NCI-H1105 (cell line): ENCODE results near the gene CATSPERD.
A peak's percentile ranks its signal among the peaks of the same experiment; 100 is the strongest.
"Not testable (repeated sequence)": the region's sequence is repeated elsewhere in the genome, so short reads cannot be mapped to it uniquely, and the experiment has no call there.

Experiments
- DNase-seq: peaks from one replicate; lab custom pipeline; 2025; lab: John Stamatoyannopoulos, UW

The CATSPERD gene

DNA sequence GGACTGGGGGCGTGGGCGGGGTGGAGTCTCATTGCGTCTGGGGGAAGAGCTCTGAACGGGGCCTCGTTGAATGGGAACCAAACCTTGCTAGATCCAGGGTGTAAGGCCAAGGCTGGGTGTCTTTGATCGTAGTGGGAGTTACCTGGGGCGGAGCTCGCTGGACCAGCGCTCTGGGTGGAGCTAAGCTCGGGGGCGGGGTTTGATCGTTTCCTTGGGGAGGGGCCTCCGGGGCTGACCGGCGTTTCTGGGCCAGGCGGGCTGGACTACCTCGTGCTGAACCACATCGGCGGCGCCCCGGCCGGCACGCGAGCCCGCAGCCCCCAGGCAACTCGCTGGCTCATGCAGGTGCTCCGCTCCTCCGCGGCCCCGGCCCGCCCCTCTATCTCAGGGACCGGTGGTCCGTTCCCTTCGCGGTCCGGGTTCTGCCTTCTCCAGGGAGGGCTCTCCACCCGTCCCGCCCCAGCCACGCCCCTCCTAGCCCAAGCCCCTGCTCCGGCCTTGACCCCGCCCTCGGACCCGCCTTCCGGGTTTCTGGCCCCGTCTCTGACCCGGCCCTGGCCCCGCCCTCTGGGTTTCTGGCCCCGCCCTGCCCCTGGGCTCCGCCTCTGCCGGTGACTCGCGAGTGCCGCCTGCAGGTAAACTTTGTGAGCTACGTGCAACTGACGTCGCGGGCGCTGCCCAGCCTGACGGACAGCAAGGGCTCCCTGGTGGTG, 33.6 kb upstream of the CATSPERD start:
- DNase-seq = peak; percentile 75

DNA sequence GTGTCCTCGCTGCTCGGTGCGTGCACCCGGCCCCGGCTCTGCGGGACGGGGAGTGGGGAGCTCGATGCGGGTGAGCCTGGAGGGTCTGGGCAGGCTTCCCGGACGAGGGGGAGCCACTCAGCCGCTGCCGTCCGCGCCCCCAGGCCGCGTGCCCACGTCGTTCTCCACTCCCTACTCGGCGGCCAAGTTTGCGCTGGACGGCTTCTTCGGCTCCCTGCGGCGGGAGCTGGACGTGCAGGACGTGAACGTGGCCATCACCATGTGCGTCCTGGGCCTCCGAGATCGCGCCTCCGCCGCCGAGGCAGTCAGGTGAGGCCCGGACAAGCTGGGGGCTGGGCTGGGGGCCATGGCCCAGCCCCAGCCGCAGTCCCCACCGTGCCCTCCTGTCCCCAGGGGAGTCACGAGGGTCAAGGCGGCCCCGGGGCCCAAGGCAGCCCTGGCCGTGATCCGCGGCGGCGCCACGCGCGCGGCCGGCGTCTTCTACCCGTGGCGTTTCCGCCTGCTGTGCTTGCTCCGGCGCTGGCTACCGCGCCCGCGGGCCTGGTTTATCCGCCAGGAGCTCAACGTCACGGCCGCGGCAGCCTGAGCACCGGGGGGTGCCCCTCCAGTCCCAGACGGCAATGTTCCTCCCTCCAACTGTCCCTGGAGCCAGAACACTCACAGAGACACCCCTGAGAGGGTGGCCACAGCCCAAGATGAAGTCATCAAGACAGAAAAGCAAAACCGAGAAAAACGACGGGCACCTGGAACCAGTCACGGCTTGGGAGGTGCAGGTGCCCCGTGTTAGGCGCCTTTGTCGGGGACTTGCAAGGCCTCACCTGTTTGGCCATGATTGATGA, 32.9 kb upstream of the CATSPERD start:
- DNase-seq = no peak

DNA sequence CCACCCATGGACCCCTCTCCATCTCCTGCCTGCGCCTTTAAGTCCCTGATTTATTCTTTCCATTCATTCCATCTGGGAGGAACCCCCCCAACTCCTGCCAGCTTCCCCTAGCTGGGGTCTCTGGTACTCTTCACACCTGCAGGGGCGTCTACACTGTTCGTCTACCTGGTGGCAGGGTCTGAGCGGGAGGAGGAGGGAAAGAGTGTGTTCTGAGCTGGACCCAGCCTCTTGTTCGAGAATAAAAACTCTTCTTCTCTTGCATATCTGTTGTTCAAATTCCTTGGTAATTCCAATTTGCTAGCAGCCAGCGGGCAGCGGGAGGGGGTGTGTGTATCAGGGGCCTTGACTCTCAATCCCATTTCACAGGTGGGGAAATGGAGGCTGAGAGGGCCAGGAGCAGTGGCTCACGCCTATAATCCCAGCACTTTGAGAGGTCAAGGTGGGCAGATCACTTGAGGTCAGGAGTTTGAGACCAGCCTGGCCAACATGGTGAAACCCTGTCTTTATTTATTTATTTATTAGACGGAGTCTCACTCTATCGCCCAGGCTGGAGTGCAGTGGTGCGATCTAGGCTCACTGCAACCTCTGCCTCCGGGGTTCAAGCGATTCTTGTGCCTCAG, 32.1 kb upstream of the CATSPERD start:
- not testable (repeated sequence) for DNase-seq

DNA sequence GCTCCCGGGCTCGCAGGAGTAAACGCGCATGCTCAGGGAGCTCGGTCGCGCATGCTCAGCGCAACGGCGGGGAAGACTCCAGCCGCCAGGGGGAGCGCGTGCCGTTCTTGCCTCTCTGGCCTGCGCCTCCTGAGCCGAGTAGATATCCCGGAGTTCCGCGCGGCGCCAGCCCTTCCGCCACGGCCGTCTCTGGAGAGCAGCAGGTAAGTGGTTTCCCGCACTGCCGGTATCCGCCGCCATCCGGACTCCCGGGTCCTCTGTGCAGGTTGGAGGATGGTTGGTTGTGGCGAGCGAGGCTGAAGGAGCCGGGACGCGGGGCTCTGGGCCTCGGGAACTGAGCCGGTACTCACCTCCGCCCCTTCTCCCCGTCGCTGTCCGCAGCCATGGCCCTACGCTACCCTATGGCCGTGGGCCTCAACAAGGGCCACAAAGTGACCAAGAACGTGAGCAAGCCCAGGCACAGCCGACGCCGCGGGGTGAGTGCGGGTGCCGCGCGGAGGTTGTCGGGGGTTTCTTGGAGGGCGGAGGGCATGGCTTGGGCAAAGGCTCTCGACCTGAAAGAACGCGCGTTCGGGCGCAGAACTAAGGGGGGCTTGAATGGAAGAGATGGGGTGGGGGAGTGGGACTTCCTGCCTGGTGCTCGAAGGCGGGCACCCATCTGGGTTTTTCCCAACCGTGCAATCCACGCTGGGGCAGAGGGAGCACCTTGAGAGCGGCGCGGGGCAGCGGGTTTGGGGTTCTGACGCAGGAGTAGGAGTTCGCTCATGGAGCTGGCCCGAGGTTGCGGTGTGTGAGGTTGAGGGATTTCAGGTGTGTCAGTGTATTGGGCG, 30.1 kb upstream of the CATSPERD start, which contains the start of gene RPL36:
Gene RPL36, plus strand, starts transcription at position 171 of the 830 bp plus-strand sequence. Its CDS starts 213 bp downstream, at position 384.
- DNase-seq = peak; percentile 96

DNA sequence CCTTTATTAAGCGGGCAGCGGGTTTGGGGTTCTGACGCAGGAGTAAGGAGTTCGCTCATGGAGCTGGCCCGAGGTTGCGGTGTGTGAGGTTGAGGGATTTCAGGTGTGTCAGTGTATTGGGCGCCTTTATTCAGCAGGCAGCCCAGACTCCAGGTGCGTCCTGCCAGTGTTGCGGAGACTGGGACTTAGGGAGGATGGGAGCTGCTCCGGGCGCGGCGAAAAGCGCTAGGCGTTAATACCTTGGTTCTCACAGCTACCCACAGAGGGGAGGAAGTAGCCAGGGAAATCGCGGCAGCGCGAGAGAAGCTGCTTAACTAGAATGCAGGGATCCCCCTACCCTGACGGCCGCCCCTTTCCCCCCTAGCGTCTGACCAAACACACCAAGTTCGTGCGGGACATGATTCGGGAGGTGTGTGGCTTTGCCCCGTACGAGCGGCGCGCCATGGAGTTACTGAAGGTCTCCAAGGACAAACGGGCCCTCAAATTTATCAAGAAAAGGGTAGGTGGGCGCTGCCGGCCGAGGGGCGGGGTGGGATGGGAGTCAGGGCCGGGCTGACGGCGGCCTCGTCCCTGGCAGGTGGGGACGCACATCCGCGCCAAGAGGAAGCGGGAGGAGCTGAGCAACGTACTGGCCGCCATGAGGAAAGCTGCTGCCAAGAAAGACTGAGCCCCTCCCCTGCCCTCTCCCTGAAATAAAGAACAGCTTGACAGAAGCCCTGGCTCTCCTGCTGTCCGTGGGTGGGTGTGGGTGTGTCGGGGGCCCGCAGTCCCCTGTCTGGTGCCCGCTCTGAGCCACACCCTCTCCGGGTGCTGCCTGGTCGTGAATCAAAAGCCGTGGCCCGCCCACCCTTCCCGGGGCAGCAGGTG, 29.2 kb upstream of the CATSPERD start:
- peak; percentile 49 for DNase-seq

DNA sequence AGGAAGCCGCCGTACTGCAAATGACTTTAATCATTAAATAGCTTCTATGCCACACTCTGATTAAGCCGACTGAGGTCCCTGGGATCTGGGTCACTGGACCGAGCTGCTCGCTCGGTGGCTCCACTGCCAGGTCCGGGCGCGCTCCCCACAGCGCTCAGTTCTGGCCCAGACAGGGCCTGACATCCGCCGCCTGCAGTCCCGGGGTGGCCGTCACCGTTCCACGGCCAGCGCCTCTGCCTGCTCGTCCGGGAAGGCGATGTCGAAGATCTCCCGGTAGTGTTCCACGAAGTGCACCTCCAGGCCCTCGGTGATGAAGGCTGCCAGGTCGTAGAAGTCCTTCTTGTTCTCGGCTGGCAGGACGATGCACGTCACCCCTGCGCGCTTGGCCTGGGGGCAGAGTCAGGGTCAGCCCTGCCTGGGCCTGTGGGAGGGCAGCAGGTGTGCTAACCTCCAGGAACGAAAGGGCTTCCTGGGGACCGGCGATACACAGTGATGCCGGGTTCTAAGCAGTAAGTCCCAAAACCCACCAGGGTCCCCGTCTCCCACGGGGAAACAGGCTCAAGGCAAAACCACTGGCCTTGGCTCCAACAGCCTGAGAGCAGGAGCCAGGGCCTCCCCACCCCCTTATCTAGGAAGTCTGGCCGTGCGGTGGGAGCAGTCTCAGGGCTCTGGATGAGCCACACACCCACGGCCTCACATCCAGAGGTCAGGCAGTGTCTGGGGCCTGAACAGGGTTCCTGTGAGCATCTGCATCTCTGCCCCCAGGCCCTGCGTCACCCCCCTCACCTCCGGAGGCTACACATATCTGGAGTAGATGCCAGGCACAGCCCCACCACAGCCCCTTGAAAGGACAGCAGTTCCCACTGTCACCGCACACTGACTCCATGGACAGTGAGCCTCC, 28.4 kb upstream of the CATSPERD start:
- no peak for DNase-seq

DNA sequence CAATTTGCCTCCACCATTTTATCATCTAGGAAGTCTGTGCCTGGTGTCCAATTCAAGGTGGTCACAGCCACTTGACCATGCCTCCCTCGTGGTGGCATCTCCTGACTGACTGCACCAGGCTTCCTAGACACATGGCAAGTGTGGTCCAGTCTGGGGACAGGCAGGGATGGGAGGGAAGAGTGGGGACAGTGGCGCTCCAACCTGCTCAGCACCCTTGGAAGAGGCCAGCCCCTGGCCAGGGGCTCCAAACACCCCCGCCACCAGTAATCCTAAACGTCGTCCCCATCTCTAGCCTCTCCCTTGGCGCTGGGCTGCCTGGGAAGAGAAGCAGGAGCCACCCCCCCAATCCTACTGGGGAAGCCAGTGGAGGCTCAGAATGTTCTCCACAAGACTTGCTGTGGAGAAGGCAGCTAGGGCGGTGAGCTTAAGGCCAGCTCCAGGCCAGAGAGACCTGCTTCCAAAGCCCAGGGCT, 27.7 kb upstream of the CATSPERD start:
- no peak for DNase-seq

DNA sequence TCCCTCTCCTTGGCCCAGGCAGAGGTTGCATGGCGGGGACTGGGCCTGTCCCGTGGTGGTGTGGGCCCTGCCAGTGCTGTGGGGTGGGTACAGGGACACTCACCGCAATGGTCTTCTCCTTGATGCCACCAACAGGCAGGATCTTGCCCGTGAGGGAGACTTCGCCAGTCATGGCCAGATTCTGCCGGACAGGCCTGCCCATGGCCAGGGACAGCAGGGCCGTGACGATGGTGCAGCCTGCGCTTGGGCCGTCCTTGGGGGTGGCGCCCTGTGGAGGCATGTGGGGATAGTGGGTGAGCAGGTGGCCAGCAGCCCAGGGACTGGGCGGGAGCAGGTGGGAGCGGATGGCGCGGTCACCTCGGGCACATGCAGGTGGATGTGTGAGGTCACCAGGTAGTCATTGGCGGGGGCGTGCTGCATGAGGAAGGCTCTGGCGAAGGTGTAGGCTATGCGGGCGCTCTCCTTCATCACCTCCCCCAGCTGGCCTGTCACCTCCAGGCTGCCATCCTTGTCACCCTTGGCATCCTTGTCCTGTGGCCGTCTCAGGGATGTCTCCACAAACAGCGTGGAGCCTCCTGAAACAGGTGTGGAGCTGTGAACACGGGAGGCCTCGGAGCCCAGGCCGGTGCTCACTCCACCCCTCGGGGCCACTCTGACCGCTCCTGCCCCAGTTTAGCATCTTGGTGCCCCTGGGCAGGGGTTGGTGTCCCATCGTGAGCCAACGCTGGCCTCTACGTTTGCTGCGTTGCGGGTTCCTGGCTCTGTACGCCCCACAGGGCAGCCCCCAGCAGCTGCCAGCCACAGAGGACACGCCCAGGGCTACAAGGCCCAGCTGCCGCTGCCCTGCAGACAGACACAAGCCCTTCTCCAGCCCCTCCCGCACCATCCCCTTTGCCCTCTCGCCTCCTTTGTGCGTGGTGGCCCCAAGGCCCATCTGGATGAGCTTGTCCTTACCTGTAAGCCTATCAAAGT, 27.0 kb upstream of the CATSPERD start:
- DNase-seq = no peak

DNA sequence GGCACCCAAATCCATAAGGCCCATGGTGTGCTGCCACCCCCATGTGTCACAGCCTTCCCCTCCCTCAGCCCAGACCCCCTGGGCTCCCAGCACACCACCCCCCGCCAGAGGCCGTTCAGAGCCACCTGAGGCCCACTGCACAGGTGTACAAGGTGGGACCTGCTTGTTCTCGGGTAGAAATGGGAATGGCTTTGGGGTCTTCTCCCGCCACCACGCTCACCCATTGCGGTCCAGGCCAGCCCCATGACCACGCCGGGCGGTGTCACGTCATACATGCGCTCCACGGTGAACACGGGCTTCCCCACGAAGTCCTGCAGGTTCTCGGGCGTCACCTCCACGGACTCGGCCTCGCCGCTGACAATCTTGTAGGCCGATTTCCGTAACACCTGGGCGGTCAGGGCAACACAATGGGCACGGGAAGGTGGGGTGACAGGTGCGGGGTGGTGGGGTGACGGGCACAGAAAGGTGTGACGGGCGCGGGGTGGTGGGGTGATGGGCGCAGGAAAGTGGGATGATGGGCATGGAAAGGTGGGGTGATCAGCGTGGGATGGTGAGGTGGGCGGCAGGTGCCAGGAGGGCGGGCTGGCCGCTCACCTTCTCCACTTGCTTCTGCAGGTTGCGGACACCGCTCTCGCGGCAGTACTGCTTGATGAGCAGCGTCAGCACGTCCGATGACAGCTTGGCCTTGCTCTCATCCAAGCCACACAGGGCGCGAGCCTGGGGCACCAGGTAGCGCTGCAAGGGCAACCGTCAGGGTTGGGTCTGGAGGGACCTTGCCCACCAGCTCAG, 26.1 kb upstream of the CATSPERD start:
- no peak for DNase-seq

DNA sequence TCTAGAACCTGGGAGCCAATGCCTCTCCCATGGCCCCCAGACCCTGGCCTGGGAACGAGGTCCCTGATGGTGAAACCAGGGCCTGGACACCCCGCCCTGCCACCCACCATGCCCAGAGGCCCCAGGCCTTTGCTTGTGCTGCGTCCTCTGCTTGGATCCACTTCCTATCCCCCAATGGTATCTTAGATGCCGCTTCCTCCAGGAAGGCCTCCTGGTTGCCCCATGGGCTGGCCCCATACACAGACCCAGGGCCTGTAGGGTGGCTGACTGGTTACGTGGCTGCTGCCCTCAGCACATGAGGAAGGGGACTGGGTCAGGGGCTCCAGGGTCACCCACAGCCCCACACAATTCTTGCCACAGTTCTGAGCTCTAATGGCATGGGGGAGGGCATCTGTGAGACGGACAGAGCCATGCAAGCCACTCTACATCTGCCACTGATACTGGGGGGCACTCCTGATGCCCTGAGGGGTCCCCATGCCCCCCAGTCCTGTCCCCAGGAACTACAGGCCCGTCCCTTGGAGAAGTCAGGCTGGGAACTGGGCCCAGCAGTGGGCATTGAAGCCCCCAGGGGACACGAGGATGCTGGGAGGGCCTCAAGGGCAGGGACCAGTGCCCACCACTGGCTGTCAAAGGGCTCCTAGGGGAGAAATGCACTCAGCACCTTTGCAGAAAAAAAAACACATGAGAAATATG, 25.3 kb upstream of the CATSPERD start:
- DNase-seq = no peak

DNA sequence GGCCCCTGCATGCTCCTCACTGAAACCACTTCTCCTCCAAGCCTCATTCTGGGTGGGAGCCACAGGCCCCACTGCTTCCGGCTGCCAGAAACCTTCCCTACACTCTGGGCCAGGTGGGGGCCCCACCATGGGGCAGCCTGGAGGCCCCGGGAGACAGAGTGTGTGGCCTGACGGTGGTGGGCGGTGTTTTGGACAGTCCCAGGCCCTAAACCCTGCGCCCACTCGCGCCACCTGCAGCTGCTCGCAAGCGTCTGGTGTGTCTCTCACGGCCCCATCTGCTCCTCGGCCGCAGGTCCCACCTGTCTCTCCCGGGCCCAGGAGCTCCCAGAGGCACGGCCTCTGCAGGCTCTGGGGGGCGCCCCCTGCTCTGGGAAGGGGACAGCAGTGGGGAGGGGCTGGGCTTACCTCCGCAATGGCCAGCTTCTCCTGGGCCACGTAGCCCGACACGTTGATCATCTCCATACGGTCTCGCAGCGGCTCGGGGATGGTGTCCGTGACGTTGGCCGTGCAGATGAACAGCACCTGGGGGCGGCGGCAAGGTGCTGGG, 24.7 kb upstream of the CATSPERD start:
- no peak for DNase-seq

DNA sequence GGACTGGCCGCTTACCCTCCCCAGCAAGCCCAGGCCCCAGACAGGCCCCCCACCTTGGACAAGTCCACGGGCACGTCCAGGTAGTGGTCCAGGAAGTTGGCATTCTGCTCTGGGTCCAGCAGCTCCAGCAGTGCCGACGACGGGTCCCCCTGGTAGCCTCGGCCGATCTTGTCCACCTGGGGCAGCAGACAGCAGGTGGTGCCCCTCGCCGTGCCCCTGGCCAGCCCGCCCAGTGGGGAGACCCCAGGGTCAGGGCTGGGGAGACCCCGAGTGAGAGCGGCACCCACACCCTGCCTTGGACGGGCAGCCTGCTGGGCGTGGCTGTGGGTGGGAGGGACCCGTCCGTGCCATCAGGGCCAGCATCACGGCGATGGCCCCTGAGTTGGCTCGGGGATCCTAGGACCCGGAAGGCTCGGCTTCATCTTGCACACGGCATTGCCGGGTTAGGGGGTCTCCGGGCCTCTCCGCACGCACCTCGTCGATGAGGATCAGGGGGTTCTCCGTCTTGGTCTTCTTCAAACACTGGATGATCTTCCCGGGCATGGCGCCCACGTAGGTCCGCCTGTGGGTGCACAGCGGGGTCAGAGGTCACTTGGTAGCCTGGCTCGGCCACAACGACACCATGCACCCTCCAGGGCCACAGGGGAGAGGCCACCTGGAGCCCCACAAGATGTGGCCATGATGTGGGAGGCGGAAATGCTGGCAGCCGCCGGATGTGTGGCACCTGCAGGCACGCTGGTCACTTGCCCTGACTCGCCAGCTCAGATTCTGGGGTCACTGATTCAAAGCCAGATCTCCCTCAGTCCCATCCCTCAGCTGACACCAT, 24.0 kb upstream of the CATSPERD start:
- DNase-seq = no peak

DNA sequence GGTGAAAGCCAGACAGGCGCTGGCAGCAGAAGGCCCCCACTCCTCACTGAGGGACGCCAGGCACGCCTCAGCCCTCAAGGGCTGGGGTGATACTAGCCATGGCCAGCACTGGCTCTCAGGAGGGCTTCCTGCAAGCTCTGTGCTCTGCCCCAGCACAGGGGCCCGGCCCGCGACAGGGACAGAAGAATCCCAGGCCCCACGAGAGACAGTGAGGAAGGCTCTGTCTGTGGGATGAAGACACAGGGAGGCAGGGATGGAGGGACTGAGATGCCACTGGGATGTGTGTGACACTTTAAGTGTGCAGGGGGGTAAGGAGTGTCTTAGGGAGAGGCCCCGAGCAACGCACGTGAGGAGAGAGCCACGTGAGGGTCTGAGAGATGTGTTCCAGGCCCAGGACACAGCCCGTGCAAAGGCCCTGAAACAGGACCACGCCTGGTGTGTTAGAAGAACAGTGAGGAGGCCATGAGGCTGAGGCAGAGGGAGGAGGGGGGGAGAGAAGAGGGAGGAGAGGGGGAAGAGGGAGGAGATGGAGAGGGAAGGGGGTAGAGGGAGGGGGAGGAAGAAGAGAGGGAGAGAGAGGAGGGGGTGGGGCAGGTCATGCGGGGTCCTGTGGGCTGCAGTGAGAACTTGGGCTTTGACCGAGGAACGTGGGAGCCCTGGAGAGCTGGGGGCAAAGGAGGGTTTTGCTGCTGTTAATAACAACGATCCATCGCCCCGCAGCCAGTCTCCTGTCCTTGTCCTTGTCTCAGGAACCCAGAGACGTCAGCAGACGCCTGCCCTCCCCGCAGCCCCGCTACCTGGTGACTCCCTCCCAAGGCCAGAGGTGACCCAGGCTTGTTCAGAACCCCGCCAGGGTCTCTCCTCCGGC, 23.2 kb upstream of the CATSPERD start:
- no peak for DNase-seq

DNA sequence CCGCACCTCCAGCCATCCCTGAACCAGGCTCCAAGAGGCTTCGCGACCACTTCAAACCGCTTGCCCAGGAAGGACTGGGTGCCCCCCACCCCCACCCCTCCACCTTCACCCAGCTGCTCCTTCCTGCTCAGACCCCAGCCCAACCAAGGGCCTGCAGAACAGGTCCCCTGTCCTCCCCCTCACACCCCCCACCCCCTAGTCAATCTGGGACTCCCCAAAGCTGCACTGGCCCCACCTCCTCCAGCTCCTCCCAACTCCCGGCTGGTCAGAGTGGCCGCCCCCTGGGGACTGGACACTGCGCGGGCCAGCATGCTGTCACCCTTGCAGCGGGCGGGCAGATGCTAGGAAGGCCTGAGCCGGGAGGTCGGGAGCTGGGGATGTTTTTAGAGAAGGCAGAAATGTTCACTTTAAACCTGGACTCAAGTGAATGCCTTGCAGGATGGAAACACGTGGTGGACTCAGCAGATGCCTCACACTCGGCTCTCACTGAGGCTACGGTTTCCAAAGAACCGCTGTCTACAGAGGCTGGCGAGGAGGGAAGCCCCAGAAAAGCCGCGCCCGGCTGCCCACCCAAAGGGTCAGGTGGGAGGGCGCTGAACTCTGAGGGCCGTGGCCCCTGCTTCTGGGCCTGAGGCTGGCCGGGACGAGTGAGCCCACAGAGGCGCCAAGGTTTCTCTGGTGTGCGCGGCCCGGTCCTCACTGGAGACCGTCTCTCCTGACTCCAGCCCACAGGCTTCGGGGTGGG, 22.4 kb upstream of the CATSPERD start:
- DNase-seq = no peak
